WTC11 (cell line): ENCODE results near the gene MYO5B.

Source experiments
- JUN ChIP-seq: sonication (generic); formaldehyde crosslinking; IDR thresholded peaks from 2 replicates; pipeline ENCODE4 v1.8.0; 2023; ENCODE audit warnings: mild to moderate bottlenecking, missing genetic modification reagents
- NFYB ChIP-seq: sonication (generic); formaldehyde crosslinking; conservative IDR thresholded peaks from 2 replicates; pipeline ENCODE4 v1.8.0; 2022; ENCODE audit warnings: low read depth, missing genetic modification reagents
- NR1H2 ChIP-seq: sonication (generic); formaldehyde crosslinking; IDR thresholded peaks from 2 replicates; pipeline ENCODE4 v1.9.0; 2021; ENCODE audit warnings: mild to moderate bottlenecking, moderate library complexity, missing genetic modification reagents
- TEAD4 ChIP-seq: sonication (generic); formaldehyde crosslinking; IDR thresholded peaks from 2 replicates; pipeline ENCODE4 v1.8.0; 2022; ENCODE audit warnings: mild to moderate bottlenecking, missing genetic modification reagents
- ZNF317 ChIP-seq: sonication (generic); formaldehyde crosslinking; IDR thresholded peaks from 2 replicates; pipeline ENCODE4 v1.8.1; 2023; ENCODE audit warnings: low read depth, mild to moderate bottlenecking, moderate library complexity, missing genetic modification reagents, borderline replicate concordance
- ZNF423 ChIP-seq: fragments of 250-450 bp; sonication (Bioruptor Pico); IDR thresholded peaks from 2 replicates; pipeline ENCODE4 v2.1.2; 2022; ENCODE audit warnings: mild to moderate bottlenecking, moderate library complexity
- TF ChIP-seq, protein P1 (sequence below): fragments of 200-600 bp; IDR thresholded peaks from 2 replicates; pipeline ENCODE4 v1.8.0; 2022; ENCODE audit warnings: antibody characterized with exemption

DNA sequence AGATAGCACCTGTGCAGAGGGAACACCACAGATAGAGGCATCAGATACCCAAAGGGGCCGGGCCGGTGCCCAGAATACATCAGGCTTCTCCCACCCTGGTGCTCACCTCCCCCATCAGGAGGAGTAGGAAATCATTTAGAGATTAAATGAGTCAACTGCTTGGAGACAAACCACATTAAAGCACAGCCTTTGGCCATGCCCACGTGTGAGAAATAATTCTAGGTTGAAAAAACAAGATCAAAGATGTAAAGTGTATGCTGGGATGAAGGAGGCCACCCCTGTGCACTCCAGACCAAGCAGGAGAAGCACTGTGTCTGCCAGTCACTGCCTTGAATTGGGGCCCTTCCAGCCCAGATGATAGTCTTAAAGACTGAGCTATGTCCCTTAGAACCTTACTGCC lies 228.9 kb downstream of the MYO5B start:
- TF ChIP-seq NFYB (CRISPR knock-in tag) (no peak), ZNF423 (CRISPR knock-in tag) (no peak), NR1H2 (CRISPR knock-in tag) (no peak), ZNF317 (CRISPR knock-in tag) (no peak), JUN (CRISPR knock-in tag) (no peak), TEAD4 (CRISPR knock-in tag) (no peak)
- TF ChIP-seq, protein P1, sequence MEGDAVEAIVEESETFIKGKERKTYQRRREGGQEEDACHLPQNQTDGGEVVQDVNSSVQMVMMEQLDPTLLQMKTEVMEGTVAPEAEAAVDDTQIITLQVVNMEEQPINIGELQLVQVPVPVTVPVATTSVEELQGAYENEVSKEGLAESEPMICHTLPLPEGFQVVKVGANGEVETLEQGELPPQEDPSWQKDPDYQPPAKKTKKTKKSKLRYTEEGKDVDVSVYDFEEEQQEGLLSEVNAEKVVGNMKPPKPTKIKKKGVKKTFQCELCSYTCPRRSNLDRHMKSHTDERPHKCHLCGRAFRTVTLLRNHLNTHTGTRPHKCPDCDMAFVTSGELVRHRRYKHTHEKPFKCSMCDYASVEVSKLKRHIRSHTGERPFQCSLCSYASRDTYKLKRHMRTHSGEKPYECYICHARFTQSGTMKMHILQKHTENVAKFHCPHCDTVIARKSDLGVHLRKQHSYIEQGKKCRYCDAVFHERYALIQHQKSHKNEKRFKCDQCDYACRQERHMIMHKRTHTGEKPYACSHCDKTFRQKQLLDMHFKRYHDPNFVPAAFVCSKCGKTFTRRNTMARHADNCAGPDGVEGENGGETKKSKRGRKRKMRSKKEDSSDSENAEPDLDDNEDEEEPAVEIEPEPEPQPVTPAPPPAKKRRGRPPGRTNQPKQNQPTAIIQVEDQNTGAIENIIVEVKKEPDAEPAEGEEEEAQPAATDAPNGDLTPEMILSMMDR: no peak
